HepG2 (cell line): ENCODE measurements around the gene NIPAL4. TPM values are rescaled to one million over a fixed set of nuclear protein-coding genes. Genes with fewer than 3 reads are reported as not detected.

Experiments used
- ATAC-seq: fragments of 200-7000 bp; cut with Tn5 transposase; 3 replicates; pipeline ENCODE4 v1.9.1; 2020; ENCODE audit warnings: mild to moderate bottlenecking, moderate library complexity
- BruUV-seq: library from RNA; stranded (reverse); fragments of 400-500 nt; replicated peaks from 2 replicates; lab custom pipeline; 2021; lab: Mats Ljungman, UMichigan
- CTCF ChIA-PET: fragments of 300-600 bp; formaldehyde crosslinking; extraction: SDS; loops from one replicate; lab custom pipeline; 2021; ENCODE audit warnings: low total read pairs, inconsistent platforms, low intra/inter-chr PET ratio; lab: Yijun Ruan, JAX
- POLR2A ChIA-PET: fragments of 350-600 bp; sonication (Branson Sonifier 250); formaldehyde crosslinking; loops from one replicate; lab custom pipeline; 2020; ENCODE audit warnings: antibody characterized with exemption, inconsistent platforms; lab: Yijun Ruan, JAX
- DNase-seq: peaks from one replicate; pipeline ENCODE4 v3.0.0-alpha.2; 2015; ENCODE audit warnings: low spot score
- FAIRE-seq: peaks from 3 replicates; lab custom pipeline; 2011; peaks lifted over from hg19 to GRCh38; lab: Jason Lieb, UNC
- H2AFZ ChIP-seq: one replicate; pipeline ENCODE4 v1.6.1; 2011; ENCODE audit warnings: low read length, inconsistent platforms
- H3K27ac ChIP-seq: fragments of 300-600 bp; 3 replicates; pipeline ENCODE4 v1.8.0; 2011; ENCODE audit warnings: mixed run types, mild to moderate bottlenecking, mixed read lengths, low read length, inconsistent platforms; ENCODE audit not compliant: insufficient read depth; ENCODE audit errors: extremely low read length
- H3K27me3 ChIP-seq, 2 experiments: fragments of 200-600 bp in 1 of 2; 2 replicates in 1 of 2; 3 replicates in 1 of 2; pipeline versions ENCODE4 v1.6.0 to v1.8.0; 2011; ENCODE audit warnings: low read length in 2 of 2, mild to moderate bottlenecking in 2 of 2, moderate library complexity in 2 of 2, inconsistent platforms in 1 of 2; ENCODE audit not compliant: insufficient read depth in 2 of 2, control insufficient read depth in 1 of 2
- H3K36me3 ChIP-seq, 2 experiments: fragments of 200-600 bp in 1 of 2; replicated peaks in 1 of 2; 2 replicates in 1 of 2; 3 replicates in 1 of 2; pipeline versions ENCODE4 v1.5.1 to v1.8.0; 2011; ENCODE audit warnings: low read length in 2 of 2, inconsistent platforms in 1 of 2; ENCODE audit not compliant: insufficient read depth in 2 of 2, control insufficient read depth in 1 of 2
- H3K4me1 ChIP-seq: 2 replicates; pipeline ENCODE4 v1.5.1; 2012; ENCODE audit warnings: low read length, inconsistent platforms; ENCODE audit not compliant: insufficient read depth
- H3K4me2 ChIP-seq: 2 replicates; pipeline ENCODE4 v1.6.0; 2011; ENCODE audit warnings: low read depth, low read length, inconsistent platforms
- H3K4me3 ChIP-seq, 3 experiments: fragments of 200-600 bp in 1 of 3; sonication (generic), shearing (Covaris generic) in 1 of 3; replicated peaks in 1 of 3; 2 replicates each; pipeline ENCODE4 v1.5.1; 2011 to 2016; ENCODE audit warnings: low read length in 3 of 3, inconsistent platforms in 2 of 3, low read depth in 2 of 3, mild to moderate bottlenecking in 2 of 3, control low read depth in 1 of 3, mixed read lengths in 1 of 3; ENCODE audit not compliant: insufficient read depth in 1 of 3
- H3K79me2 ChIP-seq: one replicate; pipeline ENCODE4 v1.6.1; 2011; ENCODE audit warnings: low read length, inconsistent platforms; ENCODE audit not compliant: insufficient read depth
- H3K9ac ChIP-seq: 2 replicates; pipeline ENCODE4 v1.6.0; 2011; ENCODE audit warnings: mild to moderate bottlenecking, low read depth, low read length, inconsistent platforms; ENCODE audit not compliant: insufficient read depth
- H3K9me3 ChIP-seq: 2 replicates; pipeline ENCODE4 v1.5.1; 2012; ENCODE audit warnings: mild to moderate bottlenecking, low read length
- H4K20me1 ChIP-seq: 2 replicates; pipeline ENCODE4 v1.6.0; 2011; ENCODE audit warnings: inconsistent platforms, mild to moderate bottlenecking, low read length, moderate library complexity; ENCODE audit not compliant: insufficient read depth
- BRCA1 ChIP-seq: sonication (generic); formaldehyde crosslinking; IDR thresholded peaks from 2 replicates; pipeline ENCODE4 v1.4.0; 2020; ENCODE audit warnings: missing genetic modification reagents
- GATA4 ChIP-seq: sonication (generic); IDR thresholded peaks from 2 replicates; pipeline ENCODE4 v1.6.1; 2016; ENCODE audit warnings: antibody characterized with exemption, low read depth, borderline replicate concordance
- GTF3A ChIP-seq: sonication (generic); formaldehyde crosslinking; conservative IDR thresholded peaks from 2 replicates; pipeline ENCODE4 v1.4.0; 2020; ENCODE audit warnings: mild to moderate bottlenecking, missing genetic modification reagents
- MED1 ChIP-seq: sonication (generic); formaldehyde crosslinking; IDR thresholded peaks from 2 replicates; pipeline ENCODE4 v1.4.0; 2020; ENCODE audit warnings: missing genetic modification reagents
- PCBP2 ChIP-seq: fragments of 200-400 bp; formaldehyde crosslinking; optimal IDR thresholded peaks from 2 replicates; pipeline ENCODE3; 2018; ENCODE audit warnings: low read length, low read depth; ENCODE audit not compliant: poor library complexity, severe bottlenecking
- PHB2 ChIP-seq: fragments of 450-650 bp; IDR thresholded peaks from 2 replicates; pipeline ENCODE4 v1.6.1; 2018; ENCODE audit not compliant: partially characterized antibody
- POLR2G ChIP-seq: fragments of 200-400 bp; formaldehyde crosslinking; IDR thresholded peaks from 2 replicates; pipeline ENCODE4 v1.6.1; 2018; ENCODE audit warnings: mild to moderate bottlenecking, low read depth, low read length, moderate library complexity
- ZNF124 ChIP-seq: sonication (generic); formaldehyde crosslinking; IDR thresholded peaks from 2 replicates; pipeline ENCODE4 v1.4.0; 2020; ENCODE audit warnings: missing genetic modification reagents
- ZNF274 ChIP-seq: sonication (generic); formaldehyde crosslinking; IDR thresholded peaks from 2 replicates; pipeline ENCODE4 v1.5.1; 2020; ENCODE audit warnings: mild to moderate bottlenecking, missing genetic modification reagents
- ZNF496 ChIP-seq: sonication (generic); formaldehyde crosslinking; IDR thresholded peaks from 2 replicates; pipeline ENCODE4 v1.8.1; 2023; ENCODE audit warnings: mild to moderate bottlenecking, moderate library complexity, missing genetic modification reagents; ENCODE audit not compliant: insufficient replicate concordance
- ZNF546 ChIP-seq: sonication (generic); formaldehyde crosslinking; conservative IDR thresholded peaks from 2 replicates; pipeline ENCODE4 v1.8.1; 2023; ENCODE audit warnings: mild to moderate bottlenecking, missing genetic modification reagents
- WGBS: methylation state at CpG from one replicate; pipeline ENCODE4 v1.1.6; 2017; ENCODE audit warnings: low lambda C conversion rate; 5-methylcytosine and 5-hydroxymethylcytosine counted together
- in situ Hi-C: cut with HindIII; loops from 2 replicates; pipeline ENCODE4 v1.10.0; 2017; ENCODE audit warnings: low pct_unique_long_range_greater_than_20kb; ENCODE audit not compliant: extremely low pct_ligation_motif_present
- intact Hi-C: fragments of 100-400 bp; cut with micrococcal nuclease; formaldehyde crosslinking; loops from one replicate; pipeline ENCODE4 v1.10.0; 2022; ENCODE audit not compliant: unreplicated experiment
- polyA plus RNA-seq, 8 experiments: library from polyadenylated mRNA; depleted of rRNA in 3 of 8; stranded (reverse) in 7 of 8; unstranded in 1 of 8; fragments of >200 nt; fragmentation: Illumina TruSeq in 4 of 8; extraction: Trizol in 4 of 8; gene quantifications; 2 replicates each; pipeline versions ENCODE4 v1.2.1 to v1.2.3, GENCODE V29; 2011 to 2016; ENCODE audit warnings: low read depth in 4 of 8, missing spikeins in 1 of 8, mixed read lengths in 1 of 8; ENCODE audit not compliant: insufficient read depth in 1 of 8
- total RNA-seq, 5 experiments: library from RNA; depleted of rRNA; stranded (reverse); fragments of >200 nt; fragmentation: Illumina TruSeq; extraction: Trizol; gene quantifications; 2 replicates each; pipeline ENCODE4 v1.2.3, GENCODE V29; 2016; ENCODE audit warnings: low read depth in 1 of 5
- TF ChIP-seq, protein P1 (sequence below): IDR thresholded peaks from 2 replicates; pipeline ENCODE4 v1.6.1; 2016; ENCODE audit warnings: low read depth, missing genetic modification reagents, missing compliant biosample characterization
- TF ChIP-seq, protein P2 (sequence below): sonication (generic); formaldehyde crosslinking; IDR thresholded peaks from 2 replicates; pipeline ENCODE4 v1.9.0; 2021; ENCODE audit warnings: missing genetic modification reagents, mild to moderate bottlenecking, borderline replicate concordance
- TF ChIP-seq, protein P3 (sequence below): sonication (generic); formaldehyde crosslinking; IDR thresholded peaks from 2 replicates; pipeline ENCODE4 v1.4.0; 2020; ENCODE audit warnings: missing genetic modification reagents, mild to moderate bottlenecking, borderline replicate concordance

Gene NIPAL4
- total and polyA plus RNA-seq, 2 of the 13 experiments (the other 11 are each of a cell fraction or from before 2014, with no cell fraction given) = not detected

DNA sequence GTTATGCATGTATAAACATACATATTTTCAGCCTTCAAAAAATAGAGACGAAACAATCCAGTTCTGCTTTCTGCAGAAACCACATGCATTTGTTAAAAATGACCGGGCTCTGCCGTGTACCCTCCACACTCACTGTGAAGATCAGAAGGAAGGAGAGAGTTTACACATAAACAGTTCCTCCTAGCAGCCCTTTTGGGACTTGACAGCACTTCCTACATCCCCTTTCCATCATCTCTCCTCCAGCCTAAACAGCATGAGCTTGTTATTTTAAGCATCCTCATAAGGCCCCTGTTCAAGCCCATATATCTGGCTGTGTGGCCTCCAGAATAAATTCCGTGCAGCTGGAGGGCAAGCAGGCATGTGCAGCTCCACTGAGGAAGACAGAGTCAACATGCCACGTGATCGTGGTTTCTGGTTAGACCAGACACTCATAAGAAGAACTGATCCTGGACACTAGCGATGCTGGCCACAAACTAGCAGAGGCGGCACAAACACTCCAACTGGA, 42.2 kb downstream of the NIPAL4 start:
- TF ChIP-seq, protein P1, sequence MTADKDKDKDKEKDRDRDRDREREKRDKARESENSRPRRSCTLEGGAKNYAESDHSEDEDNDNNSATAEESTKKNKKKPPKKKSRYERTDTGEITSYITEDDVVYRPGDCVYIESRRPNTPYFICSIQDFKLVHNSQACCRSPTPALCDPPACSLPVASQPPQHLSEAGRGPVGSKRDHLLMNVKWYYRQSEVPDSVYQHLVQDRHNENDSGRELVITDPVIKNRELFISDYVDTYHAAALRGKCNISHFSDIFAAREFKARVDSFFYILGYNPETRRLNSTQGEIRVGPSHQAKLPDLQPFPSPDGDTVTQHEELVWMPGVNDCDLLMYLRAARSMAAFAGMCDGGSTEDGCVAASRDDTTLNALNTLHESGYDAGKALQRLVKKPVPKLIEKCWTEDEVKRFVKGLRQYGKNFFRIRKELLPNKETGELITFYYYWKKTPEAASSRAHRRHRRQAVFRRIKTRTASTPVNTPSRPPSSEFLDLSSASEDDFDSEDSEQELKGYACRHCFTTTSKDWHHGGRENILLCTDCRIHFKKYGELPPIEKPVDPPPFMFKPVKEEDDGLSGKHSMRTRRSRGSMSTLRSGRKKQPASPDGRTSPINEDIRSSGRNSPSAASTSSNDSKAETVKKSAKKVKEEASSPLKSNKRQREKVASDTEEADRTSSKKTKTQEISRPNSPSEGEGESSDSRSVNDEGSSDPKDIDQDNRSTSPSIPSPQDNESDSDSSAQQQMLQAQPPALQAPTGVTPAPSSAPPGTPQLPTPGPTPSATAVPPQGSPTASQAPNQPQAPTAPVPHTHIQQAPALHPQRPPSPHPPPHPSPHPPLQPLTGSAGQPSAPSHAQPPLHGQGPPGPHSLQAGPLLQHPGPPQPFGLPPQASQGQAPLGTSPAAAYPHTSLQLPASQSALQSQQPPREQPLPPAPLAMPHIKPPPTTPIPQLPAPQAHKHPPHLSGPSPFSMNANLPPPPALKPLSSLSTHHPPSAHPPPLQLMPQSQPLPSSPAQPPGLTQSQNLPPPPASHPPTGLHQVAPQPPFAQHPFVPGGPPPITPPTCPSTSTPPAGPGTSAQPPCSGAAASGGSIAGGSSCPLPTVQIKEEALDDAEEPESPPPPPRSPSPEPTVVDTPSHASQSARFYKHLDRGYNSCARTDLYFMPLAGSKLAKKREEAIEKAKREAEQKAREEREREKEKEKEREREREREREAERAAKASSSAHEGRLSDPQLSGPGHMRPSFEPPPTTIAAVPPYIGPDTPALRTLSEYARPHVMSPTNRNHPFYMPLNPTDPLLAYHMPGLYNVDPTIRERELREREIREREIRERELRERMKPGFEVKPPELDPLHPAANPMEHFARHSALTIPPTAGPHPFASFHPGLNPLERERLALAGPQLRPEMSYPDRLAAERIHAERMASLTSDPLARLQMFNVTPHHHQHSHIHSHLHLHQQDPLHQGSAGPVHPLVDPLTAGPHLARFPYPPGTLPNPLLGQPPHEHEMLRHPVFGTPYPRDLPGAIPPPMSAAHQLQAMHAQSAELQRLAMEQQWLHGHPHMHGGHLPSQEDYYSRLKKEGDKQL (CRISPR knock-in tag) = no peak
- TF ChIP-seq ZNF274 (CRISPR knock-in tag) (no peak), GTF3A (CRISPR knock-in tag) (no peak), PHB2 (no peak), POLR2G (no peak), BRCA1 (CRISPR knock-in tag) (no peak), ZNF124 (CRISPR knock-in tag) (no peak), GATA4 (no peak), MED1 (CRISPR knock-in tag) (no peak), ZNF546 (CRISPR knock-in tag) (no peak), PCBP2 (no peak), ZNF496 (CRISPR knock-in tag) (no peak)
- TF ChIP-seq, protein P2, sequence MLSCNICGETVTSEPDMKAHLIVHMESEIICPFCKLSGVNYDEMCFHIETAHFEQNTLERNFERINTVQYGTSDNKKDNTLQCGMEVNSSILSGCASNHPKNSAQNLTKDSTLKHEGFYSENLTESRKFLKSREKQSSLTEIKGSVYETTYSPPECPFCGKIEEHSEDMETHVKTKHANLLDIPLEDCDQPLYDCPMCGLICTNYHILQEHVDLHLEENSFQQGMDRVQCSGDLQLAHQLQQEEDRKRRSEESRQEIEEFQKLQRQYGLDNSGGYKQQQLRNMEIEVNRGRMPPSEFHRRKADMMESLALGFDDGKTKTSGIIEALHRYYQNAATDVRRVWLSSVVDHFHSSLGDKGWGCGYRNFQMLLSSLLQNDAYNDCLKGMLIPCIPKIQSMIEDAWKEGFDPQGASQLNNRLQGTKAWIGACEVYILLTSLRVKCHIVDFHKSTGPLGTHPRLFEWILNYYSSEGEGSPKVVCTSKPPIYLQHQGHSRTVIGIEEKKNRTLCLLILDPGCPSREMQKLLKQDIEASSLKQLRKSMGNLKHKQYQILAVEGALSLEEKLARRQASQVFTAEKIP (CRISPR knock-in tag) = no peak
- TF ChIP-seq, protein P3, sequence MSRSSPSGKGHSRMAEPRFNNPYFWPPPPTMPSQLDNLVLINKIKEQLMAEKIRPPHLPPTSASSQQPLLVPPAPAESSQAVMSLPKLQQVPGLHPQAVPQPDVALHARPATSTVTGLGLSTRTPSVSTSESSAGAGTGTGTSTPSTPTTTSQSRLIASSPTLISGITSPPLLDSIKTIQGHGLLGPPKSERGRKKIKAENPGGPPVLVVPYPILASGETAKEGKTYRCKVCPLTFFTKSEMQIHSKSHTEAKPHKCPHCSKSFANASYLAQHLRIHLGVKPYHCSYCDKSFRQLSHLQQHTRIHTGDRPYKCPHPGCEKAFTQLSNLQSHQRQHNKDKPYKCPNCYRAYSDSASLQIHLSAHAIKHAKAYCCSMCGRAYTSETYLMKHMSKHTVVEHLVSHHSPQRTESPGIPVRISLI = no peak
- DNase-seq = no peak
- no peak for ATAC-seq
- Histone ChIP-seq H3K4me3 (no peak overlapping the region), H3K9ac (no peak overlapping the region), H4K20me1 (no peaks in the 10 kb centered on the region), H3K4me1 (no peaks in the 10 kb centered on the region), H3K27me3 (no peaks in the 10 kb centered on the region), H3K27ac (no peak overlapping the region), H2AFZ (no peak overlapping the region), H3K4me2 (no peak overlapping the region), H3K79me2 (no peaks in the 10 kb centered on the region), H3K9me3 (no peaks in the 10 kb centered on the region), H3K36me3 (no peaks in the 10 kb centered on the region)
- in situ Hi-C loops = no loop called here
- BruUV-seq = no TSS peak
- WGBS = 87% methylated on average over 5 of the region's 8 CpGs
- ChIA-PET CTCF (no interaction called here), POLR2A (no interaction called here)
- FAIRE-seq = no peak
- intact Hi-C loops = no loop called here
